SK-N-MC (cell line): ENCODE data around the gene SHROOM3.

Experiments
- EZH2 ChIP-seq: fragments of 200-600 bp; sonication (generic); IDR thresholded peaks from one replicate; pipeline ENCODE4 v1.6.1; 2017; ENCODE audit warnings: antibody characterized with exemption
- FOXP2 ChIP-seq: optimal IDR thresholded peaks from 2 replicates; pipeline ENCODE3; 2011; ENCODE audit warnings: mild to moderate bottlenecking, moderate library complexity; ENCODE audit not compliant: insufficient read depth; ENCODE audit errors: extremely low read length, control extremely low read depth
- POLR2AphosphoS5 ChIP-seq: IDR thresholded peaks from 2 replicates; pipeline ENCODE4 v1.6.1; 2012; ENCODE audit warnings: mild to moderate bottlenecking, low read depth, low read length, borderline replicate concordance

DNA sequence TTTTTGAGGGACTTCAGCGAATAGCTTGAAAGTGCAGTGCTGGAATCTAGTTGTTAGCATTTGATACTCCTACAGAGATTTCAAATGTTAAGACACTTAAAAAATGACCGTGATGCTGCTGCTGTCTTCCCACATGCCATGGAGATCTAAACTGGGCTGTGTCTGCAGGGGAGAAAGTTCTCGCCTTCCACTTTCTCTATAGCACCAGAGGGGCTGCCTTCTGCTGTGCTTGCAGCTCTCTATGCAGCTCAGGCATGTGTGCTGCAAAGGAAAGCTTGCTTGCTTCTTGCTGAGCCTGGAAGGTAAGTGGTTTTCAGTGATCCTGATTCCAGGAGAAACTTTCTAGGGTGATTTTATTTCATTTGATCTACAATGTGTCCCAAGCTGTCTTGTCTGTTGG is 325.2 kb downstream of the SHROOM3 start:
- TF ChIP-seq POLR2AphosphoS5: no peak
- no peak for TF ChIP-seq EZH2
- no peak for TF ChIP-seq FOXP2
